HTERT RPE-1 (cell line): Measurements from ENCODE around the gene ASPG.
"Not testable (repeated sequence)": the region's sequence is repeated elsewhere in the genome, so short reads cannot be mapped to it uniquely, and the experiment has no call there.

ENCODE experiments used
- in situ Hi-C: fragments of 300-500 bp; cut with MboI; formaldehyde crosslinking; loops from 4 replicates; pipeline ENCODE4 v1.14.3; 2020; ENCODE audit warnings: low sequenced_read_pairs

ASPG gene

DNA sequence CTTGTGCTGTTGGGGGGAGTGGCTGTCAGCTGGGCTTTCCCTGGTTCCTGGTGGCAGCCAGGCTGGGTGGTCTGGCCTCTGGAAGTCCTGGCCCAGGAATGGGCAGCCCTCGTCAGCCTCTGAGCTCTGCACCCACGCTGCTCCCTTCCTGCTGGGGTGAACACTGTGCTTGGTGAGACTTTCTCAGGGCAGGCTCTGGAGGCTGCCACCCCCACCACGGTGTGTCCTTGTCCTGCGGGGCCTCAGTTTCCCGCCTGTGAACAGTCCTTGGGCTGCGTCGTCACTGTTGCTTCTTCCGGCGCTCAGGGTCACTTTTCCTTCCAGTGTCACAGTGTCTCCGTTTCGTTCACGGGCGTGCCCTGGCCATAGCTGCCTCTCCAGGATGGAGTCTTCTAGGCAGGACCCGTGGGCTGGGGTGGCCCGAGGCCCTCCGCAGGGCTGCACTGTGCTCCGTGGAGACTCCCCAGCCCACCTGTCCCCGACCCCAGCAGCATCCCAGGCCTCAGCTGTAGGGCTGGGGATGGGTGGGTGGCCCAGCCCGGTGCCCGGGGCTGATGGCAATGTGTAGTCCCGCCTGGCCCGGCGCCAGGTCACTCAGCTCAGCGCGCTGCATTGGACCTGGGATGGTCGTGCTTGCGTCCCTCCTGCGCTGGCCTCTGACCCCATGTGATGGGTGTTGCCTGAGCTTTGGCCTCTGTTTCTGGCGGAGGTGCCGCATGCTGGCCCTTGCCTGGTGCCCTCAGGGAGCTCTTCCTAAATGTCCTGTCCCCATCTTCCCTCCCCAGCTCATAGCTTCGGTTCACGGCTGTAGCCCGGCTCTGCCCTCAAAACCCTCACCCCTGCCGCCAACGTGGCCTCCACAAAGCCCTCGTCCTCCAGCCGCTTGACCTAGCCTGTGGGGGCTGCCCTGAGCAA lies 59.7 kb downstream of the ASPG start:
- in situ Hi-C loops = no loop called here

- in situ Hi-C loops = no loop called here
Observed at GRCh38 chr14:104145826-104146601, 60.5 kb downstream of the ASPG start.

DNA sequence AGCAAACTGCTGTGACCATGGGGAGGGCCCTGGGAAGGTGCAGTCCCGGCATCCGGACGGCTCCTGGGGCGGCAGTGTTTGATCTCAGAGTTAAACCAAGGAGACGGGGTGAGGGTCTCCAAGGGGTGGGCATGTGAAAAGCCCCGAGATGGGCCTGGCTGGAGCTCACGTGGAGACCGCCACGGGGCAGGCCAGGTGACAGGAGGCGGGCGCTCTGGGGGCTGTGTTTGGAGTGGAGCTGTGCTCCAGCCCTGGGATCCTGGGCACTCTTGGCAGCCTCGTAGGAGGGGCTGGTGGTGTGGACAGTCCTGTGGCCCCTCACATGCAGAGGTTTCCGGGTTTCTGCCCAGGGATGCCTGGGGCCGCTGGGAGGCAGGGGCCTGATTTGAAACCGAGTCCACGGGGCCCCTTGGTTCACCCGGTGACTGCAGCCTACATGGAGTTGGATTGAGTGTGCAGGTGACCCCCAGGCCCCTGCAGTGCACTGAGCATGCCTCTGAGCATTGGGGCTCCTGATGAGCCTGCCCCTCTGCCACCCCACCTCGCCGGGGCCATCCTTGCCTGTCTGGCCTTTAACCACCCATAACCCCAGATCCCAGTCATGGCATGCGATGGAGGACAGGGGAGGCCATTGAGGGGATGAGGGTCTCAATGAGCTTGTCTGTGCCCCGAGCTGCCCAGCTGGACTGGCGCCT lies 61.3 kb downstream of the ASPG start:
- in situ Hi-C loops = no loop called here

DNA sequence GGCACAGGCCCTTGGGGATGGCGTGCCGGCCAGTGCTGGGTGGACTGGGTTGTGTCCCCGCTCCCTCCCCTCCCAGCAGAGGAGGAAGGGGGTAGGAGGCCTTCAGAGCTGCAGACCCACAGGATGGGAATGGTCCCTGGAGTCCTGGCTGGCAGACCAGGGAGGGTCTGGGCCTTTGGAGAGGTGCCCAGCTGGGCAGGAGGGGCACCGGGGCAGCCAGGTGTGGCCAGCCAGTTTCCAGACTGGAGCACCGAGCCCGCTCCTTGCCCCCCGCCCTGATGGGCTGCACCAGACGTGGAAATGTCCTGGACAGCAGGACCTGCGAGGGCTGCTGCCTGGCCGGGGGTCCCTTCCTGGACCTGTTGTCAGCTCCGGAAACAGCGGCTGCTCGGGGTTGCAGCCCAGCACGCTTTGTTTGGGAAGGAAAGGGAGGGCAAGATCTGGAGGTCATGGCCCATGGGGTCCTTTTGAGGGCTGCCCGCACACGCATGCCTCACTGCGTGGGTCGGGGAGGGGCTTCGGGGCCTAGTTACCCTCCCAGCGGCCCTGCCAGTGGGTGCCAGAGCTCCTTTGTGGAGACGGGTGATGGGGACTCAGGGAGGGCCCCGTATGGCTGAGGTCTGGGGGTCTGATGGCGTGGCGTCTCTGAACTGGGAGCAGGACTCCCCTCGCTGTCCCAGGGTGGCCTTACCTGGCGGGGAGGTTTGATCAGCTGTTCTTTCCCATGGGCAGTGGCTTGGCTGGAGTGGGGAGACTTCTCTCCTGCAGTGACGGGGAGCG lies 62.0 kb downstream of the ASPG start:
- in situ Hi-C loops = no loop called here

DNA sequence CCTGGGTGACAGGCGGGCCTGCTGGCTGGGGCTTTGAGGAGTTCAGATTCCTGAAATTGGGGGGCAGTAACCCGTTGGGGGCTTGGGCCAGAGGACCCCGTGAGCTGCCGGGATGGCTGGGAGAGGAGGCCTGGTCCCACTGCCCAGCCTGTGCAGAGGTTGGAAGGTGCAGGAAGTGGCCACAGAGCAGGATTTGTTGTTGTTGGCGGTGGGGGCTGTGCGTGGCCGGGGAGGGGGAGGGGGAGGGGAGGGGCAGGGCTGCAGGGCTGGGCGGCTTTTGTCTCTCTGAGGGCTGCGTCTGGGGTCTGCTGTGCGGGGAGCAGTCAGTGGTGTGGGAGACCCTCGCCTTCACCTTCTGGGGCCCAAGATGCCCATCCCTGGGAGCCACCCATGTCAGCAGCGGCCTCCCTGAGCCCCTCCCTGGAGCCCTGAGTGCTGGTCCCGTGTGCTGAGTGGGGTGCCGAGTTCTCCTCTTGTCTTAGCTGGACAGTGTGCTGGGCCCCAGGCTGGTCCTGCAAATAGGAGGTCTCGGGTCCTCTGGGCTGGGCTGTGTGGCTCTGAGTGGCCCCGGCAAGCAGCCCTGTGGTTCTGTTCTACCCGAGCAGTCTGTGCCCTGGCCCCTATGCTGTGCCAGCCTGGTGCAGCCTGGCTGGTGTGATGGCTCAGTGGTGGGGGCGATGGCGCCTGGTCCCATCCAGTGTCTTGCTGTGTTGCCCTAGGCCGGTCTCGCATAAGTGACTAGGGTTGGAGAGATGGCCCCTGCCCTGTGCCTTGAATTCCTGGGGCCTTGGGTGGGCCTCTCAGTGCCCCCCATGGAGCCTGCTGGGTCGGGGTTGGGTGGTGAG lies 63.2 kb downstream of the ASPG start:
- in situ Hi-C loops = no loop called here

GRCh38 chr14:104149278-104149595 lies 63.7 kb downstream of the ASPG start:
- in situ Hi-C loops = no loop called here

DNA sequence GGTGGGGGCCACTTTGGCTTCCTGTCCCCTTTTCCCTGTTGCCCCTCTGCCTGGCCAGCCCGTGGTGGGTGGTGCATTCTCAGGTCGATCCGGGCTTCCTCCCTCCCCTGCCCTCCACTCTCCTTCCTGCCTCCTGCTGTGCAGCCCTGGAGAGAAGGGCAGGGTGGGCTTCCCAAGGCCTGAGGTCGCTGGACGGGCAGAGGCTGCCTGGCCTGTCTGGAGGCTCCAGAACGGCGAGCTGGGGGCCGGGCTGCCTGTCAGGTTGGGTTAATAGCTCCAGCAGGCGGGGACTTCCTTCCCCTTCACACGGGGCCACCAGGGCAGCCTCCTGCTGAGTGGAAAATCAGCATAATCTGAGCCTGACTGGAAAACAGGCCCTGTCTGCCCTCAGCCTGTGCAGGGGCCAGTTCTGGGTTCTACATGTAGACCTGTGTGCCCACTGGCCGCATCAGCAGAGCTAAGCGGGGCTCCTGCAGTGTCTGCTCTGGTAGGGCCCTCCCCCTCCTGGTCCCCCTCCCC lies 64.2 kb downstream of the ASPG start:
- in situ Hi-C loops = no loop called here

- in situ Hi-C loops = no loop called here
Observed at GRCh38 chr14:104150136-104151025, 64.9 kb downstream of the ASPG start.

DNA sequence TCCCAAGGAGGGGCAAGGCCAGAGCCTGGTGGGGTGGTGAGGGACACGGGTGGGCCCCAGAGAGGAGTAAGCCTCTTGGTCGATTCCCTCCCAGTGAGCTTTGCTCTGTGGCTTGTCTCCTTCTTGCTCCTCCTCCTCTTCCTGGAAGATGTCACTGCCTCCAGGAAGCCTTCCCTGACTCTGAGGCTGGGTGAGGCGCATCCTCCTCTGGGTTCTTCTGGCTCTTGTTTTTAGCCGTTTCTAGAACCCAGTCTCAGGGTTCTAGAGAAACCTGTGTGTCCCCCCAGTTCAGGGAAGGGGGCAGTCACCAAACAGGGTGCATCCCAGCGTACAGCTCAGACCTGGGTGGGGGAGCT lies 65.5 kb downstream of the ASPG start:
- in situ Hi-C loops = no loop called here

- in situ Hi-C loops = no loop called here
Observed at GRCh38 chr14:104151566-104152245, 66.2 kb downstream of the ASPG start.

DNA sequence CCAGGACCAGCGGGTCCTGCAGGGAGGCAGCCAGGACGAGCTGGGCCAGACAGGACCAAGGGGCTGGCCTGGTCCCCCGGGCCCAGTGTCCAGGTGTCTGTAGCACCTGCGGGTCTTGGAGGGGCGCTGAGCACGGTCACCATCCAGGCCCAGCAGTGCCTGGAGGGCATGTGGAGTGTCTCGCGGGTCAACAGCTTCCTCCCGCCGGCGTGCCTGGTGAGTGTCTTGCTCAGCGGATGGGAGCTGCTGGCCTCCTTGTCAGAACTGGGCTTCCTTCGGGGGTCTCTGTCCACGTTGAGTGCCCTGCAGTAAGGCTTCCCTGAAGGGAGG lies 66.7 kb downstream of the ASPG start:
- in situ Hi-C loops = no loop called here

- in situ Hi-C loops = no loop called here
Observed at GRCh38 chr14:104152686-104153393, 67.3 kb downstream of the ASPG start.

- in situ Hi-C loops = not testable (repeated sequence)
Observed at GRCh38 chr14:104153394-104153755, 67.9 kb downstream of the ASPG start.

DNA sequence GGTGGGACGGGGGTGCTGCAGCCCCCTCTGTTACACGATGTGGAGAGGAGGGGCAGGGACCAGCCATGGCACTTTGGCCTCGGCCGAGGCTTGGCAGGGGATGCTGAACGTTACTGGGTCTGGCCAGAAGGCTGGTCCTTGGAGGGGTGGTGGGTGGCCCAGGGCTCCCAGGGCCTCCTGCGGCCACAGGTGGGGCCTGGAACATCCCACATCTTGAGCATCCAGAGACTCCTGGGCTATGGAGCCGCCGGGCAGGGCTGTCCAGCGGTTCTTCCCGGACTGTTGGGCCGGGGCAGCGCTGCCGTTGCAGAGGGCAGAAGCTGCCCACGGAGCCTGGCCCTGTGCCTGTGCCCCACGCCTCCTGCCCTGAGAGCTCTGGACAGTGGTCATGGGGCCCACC lies 68.7 kb downstream of the ASPG start:
- in situ Hi-C loops = no loop called here

DNA sequence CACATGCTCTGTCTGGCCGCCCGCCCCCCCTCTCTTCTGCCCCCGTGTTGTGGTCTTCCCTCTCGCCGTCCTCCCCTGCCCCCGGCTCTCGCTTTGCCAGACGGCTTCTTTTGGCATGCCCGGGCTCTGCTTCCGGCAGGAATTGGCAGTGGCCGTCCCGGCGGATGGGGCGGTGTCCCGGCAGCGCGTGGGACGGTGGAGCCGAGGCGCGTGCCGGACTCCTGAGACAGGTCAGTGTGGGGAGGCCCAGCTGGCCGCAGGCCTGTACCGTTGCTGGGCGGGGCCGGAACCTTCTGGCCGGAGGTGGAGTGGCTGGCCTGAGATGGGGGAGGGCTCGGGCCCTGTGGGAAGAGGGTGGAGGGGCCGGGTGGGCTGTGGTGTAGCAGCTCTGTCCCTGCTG lies 70.0 kb downstream of the ASPG start:
- in situ Hi-C loops = no loop called here

DNA sequence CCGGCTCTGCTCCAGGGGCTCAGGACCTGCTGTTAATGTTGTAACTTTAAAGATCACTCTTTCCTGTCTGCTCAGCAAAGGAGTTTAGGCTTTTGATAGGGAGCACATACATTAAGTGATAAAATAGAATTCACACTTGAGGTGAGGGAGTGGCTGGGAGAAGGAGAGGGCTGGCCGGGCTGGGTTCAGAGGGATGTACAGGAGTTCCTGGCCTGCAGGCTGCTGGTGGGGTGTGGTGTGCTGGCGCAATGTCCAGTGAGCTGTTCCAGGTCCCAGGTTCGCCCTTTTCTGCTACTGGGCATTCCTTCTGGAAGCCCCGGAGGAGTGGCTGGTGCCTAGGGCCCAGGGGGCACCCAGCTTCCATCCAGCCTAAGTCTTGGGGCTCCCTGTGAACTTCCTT lies 70.6 kb downstream of the ASPG start:
- in situ Hi-C loops = no loop called here

- in situ Hi-C loops = no loop called here
Observed at GRCh38 chr14:104157016-104157928, 71.8 kb downstream of the ASPG start.
